ENCODE measurements around the gene SLC38A11. TPM values are rescaled to one million over a fixed set of nuclear protein-coding genes. Genes with fewer than 3 reads are reported as not detected.

SLC38A11 gene
- total and polyA plus RNA-seq, 2 of the 8 experiments (the other 6 are each of a cell fraction or from before 2014, with no cell fraction given), result not detected

Small RNAs within 50 kb of the gene (small RNA-seq; reads per million reads assigned to genes)
- gene RNA5SP110 (ENCODE audit: insufficient read depth) (not detected), gene RNA5SP111 (ENCODE audit: insufficient read depth) (1.0 reads per million)

Other genes starting within 250 kb of the SLC38A11 start
- 5.2 and 6.2 TPM in 2 replicates for gene COBLL1, start 113.7 kb downstream of the SLC38A11 start, total RNA-seq (2021; fragmentation: NEBNext Ultra II Directional; extraction: Animal tissue kit (Norgen Biotek cat#: 25700))
- 1.4 and 2.2 TPM in 2 replicates for gene COBLL1, start 113.7 kb downstream of the SLC38A11 start, polyA plus RNA-seq (2011; rRNA removed)
- not detected in 2 replicates for gene SCN3A, start 248.5 kb upstream of the SLC38A11 start, total RNA-seq (2021; fragmentation: NEBNext Ultra II Directional; extraction: Animal tissue kit (Norgen Biotek cat#: 25700))
- gene SCN3A, start 248.5 kb upstream of the SLC38A11 start, polyA plus RNA-seq (2011; rRNA removed), result 0.02 TPM in 1 of 2 replicates, not detected in the other

Data from H1 (cell line).